A549 (cell line): Measurements from ENCODE around the gene METTL24. TPM values are rescaled to one million over a fixed set of nuclear protein-coding genes. Genes with fewer than 3 reads are reported as not detected.

ENCODE experiments used
- ATAC-seq, 2 experiments: fragments of 200-7000 bp in 1 of 2; fragments of >200 bp in 1 of 2; cut with Nextera tagmentation in 1 of 2; cut with Tn5 transposase in 1 of 2; 3 replicates each; pipeline versions ENCODE4 v1.8.0 to v1.9.1; 2018 to 2020; ENCODE audit warnings: mild to moderate bottlenecking in 1 of 2, moderate library complexity in 1 of 2
- CTCF ChIA-PET: fragments of 300-600 bp; sonication (Branson Sonifier 250); formaldehyde crosslinking; extraction: SDS; loops from one replicate; lab custom pipeline; 2021; ENCODE audit warnings: antibody characterized with exemption, inconsistent platforms; lab: Yijun Ruan, JAX
- POLR2A ChIA-PET: fragments of 350-600 bp; formaldehyde crosslinking; extraction: SDS; loops from one replicate; lab custom pipeline; 2021; ENCODE audit warnings: antibody characterized with exemption, inconsistent platforms; lab: Yijun Ruan, JAX
- DNase-seq, 2 experiments: peaks; one replicate each; pipeline versions ENCODE4 v3.0.0 to v3.0.0-alpha.2; 2011 to 2016; ENCODE audit warnings: low read depth in 1 of 2, low spot score in 1 of 2
- FAIRE-seq: peaks from 2 replicates; lab custom pipeline; 2011; peaks lifted over from hg19 to GRCh38; lab: Jason Lieb, UNC
- H3K27ac ChIP-seq, 2 experiments: fragments of >200 bp; sonication (Bioruptor Twin); formaldehyde crosslinking; 3 replicates each; pipeline ENCODE4 v1.5.1; 2016 to 2017
- H3K4me1 ChIP-seq: fragments of >200 bp; sonication (Bioruptor Twin); formaldehyde crosslinking; 3 replicates; pipeline ENCODE4 v1.6.1; 2016
- H3K4me2 ChIP-seq: fragments of >200 bp; sonication (Bioruptor Twin); formaldehyde crosslinking; 3 replicates; pipeline ENCODE4 v1.6.1; 2016
- H3K4me3 ChIP-seq: fragments of >200 bp; sonication (Bioruptor Twin); formaldehyde crosslinking; 3 replicates; pipeline ENCODE4 v1.5.1; 2016
- H3K9me3 ChIP-seq: fragments of >200 bp; sonication (Bioruptor Twin); formaldehyde crosslinking; 3 replicates; pipeline ENCODE4 v1.6.1; 2016
- BHLHE40 ChIP-seq: IDR thresholded peaks from 2 replicates; pipeline ENCODE4 v1.6.1; 2012; ENCODE audit warnings: low read depth, low read length, inconsistent platforms
- CHD4 ChIP-seq: fragments of 200-600 bp; sonication (generic); IDR thresholded peaks from 2 replicates; pipeline ENCODE4 v1.6.1; 2016; ENCODE audit warnings: antibody characterized with exemption, mild to moderate bottlenecking, borderline replicate concordance
- EHF ChIP-seq: fragments of 250-450 bp; sonication (Bioruptor Pico); IDR thresholded peaks from 2 replicates; pipeline ENCODE4 v1.5.0; 2020; ENCODE audit warnings: mild to moderate bottlenecking
- ESRRA ChIP-seq: fragments of 150-350 bp; IDR thresholded peaks from 2 replicates; pipeline ENCODE4 v1.6.1; 2014; ENCODE audit warnings: mild to moderate bottlenecking, low read length, borderline replicate concordance
- FOSB ChIP-seq: fragments of 250-450 bp; sonication (Bioruptor Pico); IDR thresholded peaks from 2 replicates; pipeline ENCODE4 v1.5.0; 2020; ENCODE audit warnings: mild to moderate bottlenecking, moderate library complexity
- HDAC2 ChIP-seq: fragments of 200-600 bp; sonication (generic); IDR thresholded peaks from 2 replicates; pipeline ENCODE4 v1.6.1; 2016
- HEYL ChIP-seq: fragments of 250-450 bp; sonication (Bioruptor Pico); IDR thresholded peaks from 2 replicates; pipeline ENCODE4 v1.8.0; 2021; ENCODE audit warnings: mild to moderate bottlenecking, moderate library complexity
- HOXB13 ChIP-seq: fragments of 250-450 bp; sonication (Bioruptor Pico); IDR thresholded peaks from 2 replicates; pipeline ENCODE4 v1.5.0; 2020; ENCODE audit warnings: low read depth, mild to moderate bottlenecking, moderate library complexity
- JUN ChIP-seq, 2 experiments: fragments of >200 bp; sonication (Bioruptor Twin); formaldehyde crosslinking; IDR thresholded peaks; 2 replicates in 1 of 2; 3 replicates in 1 of 2; pipeline ENCODE4 v1.6.1; 2016 to 2017
- JUNB ChIP-seq: fragments of >200 bp; sonication (Bioruptor Twin); formaldehyde crosslinking; IDR thresholded peaks from 2 replicates; pipeline ENCODE4 v1.6.1; 2016
- MYC ChIP-seq: IDR thresholded peaks from 2 replicates; pipeline ENCODE4 v1.6.1; 2012; ENCODE audit warnings: mild to moderate bottlenecking, inconsistent platforms, low read length, improper control_type of control experiment, borderline replicate concordance
- RFX5 ChIP-seq: fragments of 450-650 bp; IDR thresholded peaks from 2 replicates; pipeline ENCODE4 v1.7.1; 2014; ENCODE audit warnings: antibody characterized with exemption, mild to moderate bottlenecking, moderate library complexity
- RNF2 ChIP-seq: fragments of 200-600 bp; sonication (generic); IDR thresholded peaks from 2 replicates; pipeline ENCODE4 v1.6.1; 2016; ENCODE audit warnings: low read depth, mild to moderate bottlenecking, antibody characterized with exemption, moderate library complexity, borderline replicate concordance
- ZSCAN20 ChIP-seq: fragments of 250-450 bp; sonication (Bioruptor Pico); IDR thresholded peaks from 2 replicates; pipeline ENCODE4 v1.8.0; 2022; ENCODE audit warnings: mild to moderate bottlenecking, moderate library complexity
- WGBS: methylation state at CpG from one replicate; pipeline ENCODE4 v1.1.6; 2017; ENCODE audit errors: missing lambda C conversion rate; 5-methylcytosine and 5-hydroxymethylcytosine counted together
- polyA plus RNA-seq, 4 experiments: library from polyadenylated mRNA; depleted of rRNA in 3 of 4; stranded (reverse); fragments of >200 nt; fragmentation: RNase III in 1 of 4; extraction: RNeasy Plus Mini Kit Qiagen cat#74134 plus additional on column Dnase treatment in 1 of 4; gene quantifications; 2 replicates in 3 of 4; 3 replicates in 1 of 4; pipeline ENCODE4 v1.2.3, GENCODE V29; 2011 to 2017
- TF ChIP-seq, protein P1 (sequence below): fragments of >200 bp; sonication (Bioruptor Twin); formaldehyde crosslinking; IDR thresholded peaks from 3 replicates; pipeline ENCODE4 v1.6.1; 2016
- TF ChIP-seq, protein P2 (sequence below): fragments of 250-450 bp; sonication (Bioruptor Pico); IDR thresholded peaks from 2 replicates; pipeline ENCODE4 v1.5.0; 2021; ENCODE audit warnings: mild to moderate bottlenecking, moderate library complexity, borderline replicate concordance
- TF ChIP-seq, protein P3 (sequence below): IDR thresholded peaks from 2 replicates; pipeline ENCODE4 v1.6.1; 2012; ENCODE audit warnings: low read depth, borderline replicate concordance
- TF ChIP-seq, protein P4 (sequence below): fragments of >200 bp; sonication (Bioruptor Twin); formaldehyde crosslinking; IDR thresholded peaks from 3 replicates; pipeline ENCODE4 v1.5.1; 2016

The METTL24 gene
- polyA plus RNA-seq, 2 of the 4 experiments (the other 2 are of a cell fraction), result not detected

GRCh38 chr6:110354153-110354552 is 4.0 kb downstream of the METTL24 start:
- no peak for FAIRE-seq
- CTCF ChIA-PET, result interaction anchor here (1.9 to 2.3 kb wide), 2 partner anchors 11 to 12 kb away, joined by 5 to 7 read pairs; no protein-coding TSS in a partner anchor

DNA sequence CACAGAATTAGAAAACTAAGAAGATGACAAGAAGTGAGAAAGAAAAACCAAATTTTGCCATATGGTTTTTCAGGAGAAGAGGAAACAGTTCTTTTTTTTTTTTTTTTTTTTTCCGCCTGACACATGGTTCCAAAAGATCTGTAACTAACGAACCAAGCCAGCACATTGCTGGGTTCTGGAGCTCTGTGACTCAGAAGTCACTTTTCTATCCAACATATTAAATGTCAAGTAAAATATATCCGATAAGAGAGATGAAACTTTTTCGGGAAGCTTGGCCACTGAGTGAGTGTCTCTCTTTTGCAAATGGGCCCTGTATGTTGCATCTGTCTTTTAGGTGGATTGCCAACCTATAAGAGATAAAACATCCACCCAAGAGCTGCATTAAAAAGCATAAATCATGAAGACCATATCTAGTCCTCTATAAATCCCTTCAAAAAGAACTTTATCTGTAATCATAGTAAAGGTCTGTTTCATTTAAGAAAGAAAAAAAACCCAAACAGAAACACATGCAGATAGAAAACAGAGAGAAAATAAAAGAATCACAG is 4.6 kb downstream of the METTL24 start:
- DNase-seq, result no peak
- H3K4me2 ChIP-seq, result no peak overlapping the region
- 39% methylated on average over 4 of the region's 4 CpGs for WGBS
- H3K9me3 ChIP-seq, result no peaks in the 10 kb centered on the region
- no peak overlapping the region for H3K27ac ChIP-seq
- no peak overlapping the region for H3K4me3 ChIP-seq
- ChIA-PET POLR2A (no interaction called here), CTCF (interaction anchor here (0.7 to 2.3 kb wide), 3 partner anchors 8 to 12 kb away, joined by 3 to 7 read pairs (median 5); no protein-coding TSS in a partner anchor)
- no peak for FAIRE-seq
- TF ChIP-seq ZSCAN20 (CRISPR knock-in tag), result no peak
- H3K4me1 ChIP-seq, result no peaks in the 10 kb centered on the region
- no peak for ATAC-seq

More at GRCh38 chr6:110354153-110354552, 4.0 kb downstream of the METTL24 start:
- Histone ChIP-seq H3K4me1 (no peaks in the 10 kb centered on the region), H3K4me3 (no peak overlapping the region), H3K4me2 (no peak overlapping the region), H3K9me3 (no peaks in the 10 kb centered on the region), H3K27ac (no peak overlapping the region)
- POLR2A ChIA-PET, result no interaction called here
- WGBS, result 44% methylated on average over 2 of the region's 2 CpGs
- ATAC-seq, result no peak
- DNase-seq, result no peak
- TF ChIP-seq ZSCAN20 (CRISPR knock-in tag) (no peak), CHD4 (no peak), JUNB (no peak), MYC (no peak), HEYL (CRISPR knock-in tag) (no peak), RNF2 (no peak), HOXB13 (CRISPR knock-in tag) (no peak), HDAC2 (no peak), FOSB (no peak), JUN (IDR thresholded peaks at IDR 0.05) (no peak), EHF (CRISPR knock-in tag) (no peak)
- TF ChIP-seq, protein P1, sequence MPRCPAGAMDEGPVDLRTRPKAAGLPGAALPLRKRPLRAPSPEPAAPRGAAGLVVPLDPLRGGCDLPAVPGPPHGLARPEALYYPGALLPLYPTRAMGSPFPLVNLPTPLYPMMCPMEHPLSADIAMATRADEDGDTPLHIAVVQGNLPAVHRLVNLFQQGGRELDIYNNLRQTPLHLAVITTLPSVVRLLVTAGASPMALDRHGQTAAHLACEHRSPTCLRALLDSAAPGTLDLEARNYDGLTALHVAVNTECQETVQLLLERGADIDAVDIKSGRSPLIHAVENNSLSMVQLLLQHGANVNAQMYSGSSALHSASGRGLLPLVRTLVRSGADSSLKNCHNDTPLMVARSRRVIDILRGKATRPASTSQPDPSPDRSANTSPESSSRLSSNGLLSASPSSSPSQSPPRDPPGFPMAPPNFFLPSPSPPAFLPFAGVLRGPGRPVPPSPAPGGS, result no peak
- TF ChIP-seq, protein P2, sequence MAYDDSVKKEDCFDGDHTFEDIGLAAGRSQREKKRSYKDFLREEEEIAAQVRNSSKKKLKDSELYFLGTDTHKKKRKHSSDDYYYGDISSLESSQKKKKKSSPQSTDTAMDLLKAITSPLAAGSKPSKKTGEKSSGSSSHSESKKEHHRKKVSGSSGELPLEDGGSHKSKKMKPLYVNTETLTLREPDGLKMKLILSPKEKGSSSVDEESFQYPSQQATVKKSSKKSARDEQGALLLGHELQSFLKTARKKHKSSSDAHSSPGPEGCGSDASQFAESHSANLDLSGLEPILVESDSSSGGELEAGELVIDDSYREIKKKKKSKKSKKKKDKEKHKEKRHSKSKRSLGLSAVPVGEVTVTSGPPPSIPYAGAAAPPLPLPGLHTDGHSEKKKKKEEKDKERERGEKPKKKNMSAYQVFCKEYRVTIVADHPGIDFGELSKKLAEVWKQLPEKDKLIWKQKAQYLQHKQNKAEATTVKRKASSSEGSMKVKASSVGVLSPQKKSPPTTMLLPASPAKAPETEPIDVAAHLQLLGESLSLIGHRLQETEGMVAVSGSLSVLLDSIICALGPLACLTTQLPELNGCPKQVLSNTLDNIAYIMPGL, result no peak
- TF ChIP-seq, all 56 proteins: peak for 0

- FAIRE-seq (no peak), ATAC-seq (no peak), DNase-seq (no peak)
- CTCF ChIA-PET, result interaction anchor here (0.7 to 2.3 kb wide), 2 partner anchors 8 to 11 kb away, joined by 3 to 7 read pairs; no protein-coding TSS in a partner anchor
- H3K9me3 ChIP-seq, result no peaks in the 10 kb centered on the region
- H3K4me2 ChIP-seq, result no peak overlapping the region
- H3K27ac ChIP-seq, result no peak overlapping the region
- no peak overlapping the region for H3K4me3 ChIP-seq
- POLR2A ChIA-PET, result no interaction called here
- TF ChIP-seq ESRRA, result no peak
- TF ChIP-seq, protein P1, result no peak
- TF ChIP-seq, protein P3, sequence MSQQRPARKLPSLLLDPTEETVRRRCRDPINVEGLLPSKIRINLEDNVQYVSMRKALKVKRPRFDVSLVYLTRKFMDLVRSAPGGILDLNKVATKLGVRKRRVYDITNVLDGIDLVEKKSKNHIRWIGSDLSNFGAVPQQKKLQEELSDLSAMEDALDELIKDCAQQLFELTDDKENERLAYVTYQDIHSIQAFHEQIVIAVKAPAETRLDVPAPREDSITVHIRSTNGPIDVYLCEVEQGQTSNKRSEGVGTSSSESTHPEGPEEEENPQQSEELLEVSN, result no peak
- TF ChIP-seq FOSB, result no peak
- TF ChIP-seq CHD4, result no peak
- TF ChIP-seq RFX5, result no peak
- TF ChIP-seq EHF (CRISPR knock-in tag), result no peak
- no peak for TF ChIP-seq BHLHE40
- TF ChIP-seq, protein P4, sequence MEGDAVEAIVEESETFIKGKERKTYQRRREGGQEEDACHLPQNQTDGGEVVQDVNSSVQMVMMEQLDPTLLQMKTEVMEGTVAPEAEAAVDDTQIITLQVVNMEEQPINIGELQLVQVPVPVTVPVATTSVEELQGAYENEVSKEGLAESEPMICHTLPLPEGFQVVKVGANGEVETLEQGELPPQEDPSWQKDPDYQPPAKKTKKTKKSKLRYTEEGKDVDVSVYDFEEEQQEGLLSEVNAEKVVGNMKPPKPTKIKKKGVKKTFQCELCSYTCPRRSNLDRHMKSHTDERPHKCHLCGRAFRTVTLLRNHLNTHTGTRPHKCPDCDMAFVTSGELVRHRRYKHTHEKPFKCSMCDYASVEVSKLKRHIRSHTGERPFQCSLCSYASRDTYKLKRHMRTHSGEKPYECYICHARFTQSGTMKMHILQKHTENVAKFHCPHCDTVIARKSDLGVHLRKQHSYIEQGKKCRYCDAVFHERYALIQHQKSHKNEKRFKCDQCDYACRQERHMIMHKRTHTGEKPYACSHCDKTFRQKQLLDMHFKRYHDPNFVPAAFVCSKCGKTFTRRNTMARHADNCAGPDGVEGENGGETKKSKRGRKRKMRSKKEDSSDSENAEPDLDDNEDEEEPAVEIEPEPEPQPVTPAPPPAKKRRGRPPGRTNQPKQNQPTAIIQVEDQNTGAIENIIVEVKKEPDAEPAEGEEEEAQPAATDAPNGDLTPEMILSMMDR, result no peak
- TF ChIP-seq JUNB, result no peak
- no peaks in the 10 kb centered on the region for H3K4me1 ChIP-seq
- 69% methylated on average over 7 of the region's 7 CpGs for WGBS
Observed at GRCh38 chr6:110352563-110353262, 5.4 kb downstream of the METTL24 start.
